ENCODE data around the gene TOMM20. TPM values are rescaled to one million over a fixed set of nuclear protein-coding genes. Genes with fewer than 3 reads are reported as not detected.

TOMM20 gene
- total and polyA plus RNA-seq, 8 donors = 21.4 to 145 (median 68.2) TPM

- WGBS, 5 donors = 84 to 99% (median 93%) methylated on average over 3 of the region's 3 CpGs
Measured at GRCh38 chr1:235111107-235111506, 17.5 kb downstream of the TOMM20 start.

GRCh38 chr1:235108876-235109275 lies 19.8 kb downstream of the TOMM20 start:
- intact Hi-C loops (cut with DNase I; ENCODE audit: low total_unique reads) = loop anchor here (10.0 kb wide), 1 partner anchor 306 kb away; no protein-coding TSS in a partner anchor
- no peak for TF ChIP-seq EP300 (IDR thresholded peaks at IDR 0.05)
- TF ChIP-seq POLR2A (IDR thresholded peaks at IDR 0.05) = no peak
- TF ChIP-seq CTCF (IDR thresholded peaks at IDR 0.05) = no peak
- no peak for TF ChIP-seq POLR2AphosphoS5 (IDR thresholded peaks at IDR 0.05)
- Histone ChIP-seq H3K27ac (no peak overlapping the region), H3K4me1 (peaks cover 7 to 12% (median 8%) of the 10 kb centered on the region in 4 donors), H3K27me3 (no peaks in the 10 kb centered on the region), H3K9me3 (no peaks in the 10 kb centered on the region), H3K36me3 (peaks cover 29 to 68% (median 65%) of the 10 kb centered on the region in 4 donors), H3K4me3 (no peak overlapping the region)
- no peak for DNase-seq
- 90 to 95% (median 92%) methylated on average over 11 of the region's 11 CpGs for WGBS, 5 donors

More at GRCh38 chr1:235111107-235111506, 17.5 kb downstream of the TOMM20 start:
- no peak overlapping the region for H3K4me3 ChIP-seq
- no peak overlapping the region for H3K27ac ChIP-seq
- DNase-seq = no peak
- intact Hi-C loops (cut with DNase I; ENCODE audit: low total_unique reads) = no loop called here
- peaks cover 39 to 90% (median 87%) of the 10 kb centered on the region in 4 donors for H3K36me3 ChIP-seq
- H3K4me1 ChIP-seq = no peaks in the 10 kb centered on the region
- H3K27me3 ChIP-seq = no peaks in the 10 kb centered on the region
- no peaks in the 10 kb centered on the region for H3K9me3 ChIP-seq
- TF ChIP-seq POLR2A (IDR thresholded peaks at IDR 0.05) (no peak), EP300 (IDR thresholded peaks at IDR 0.05) (no peak), POLR2AphosphoS5 (IDR thresholded peaks at IDR 0.05) (no peak), CTCF (IDR thresholded peaks at IDR 0.05) (no peak)

GRCh38 chr1:235108185-235108593 lies 20.4 kb downstream of the TOMM20 start:
- intact Hi-C loops (cut with DNase I; ENCODE audit: low total_unique reads) = loop anchor here (10.0 kb wide), 1 partner anchor 307 kb away; no protein-coding TSS in a partner anchor
- 94 to 100% (median 96%) methylated on average over 1 of the region's 1 CpG for WGBS, 5 donors
- TF ChIP-seq CTCF (IDR thresholded peaks at IDR 0.05) (no peak), EP300 (IDR thresholded peaks at IDR 0.05) (no peak), POLR2A (IDR thresholded peaks at IDR 0.05) (no peak), POLR2AphosphoS5 (IDR thresholded peaks at IDR 0.05) (no peak)
- Histone ChIP-seq H3K27ac (no peak overlapping the region), H3K9me3 (no peaks in the 10 kb centered on the region), H3K4me3 (no peak overlapping the region), H3K27me3 (no peaks in the 10 kb centered on the region), H3K4me1 (peaks cover 9 to 15% (median 10%) of the 10 kb centered on the region in 4 donors), H3K36me3 (peaks cover 27 to 61% (median 58%) of the 10 kb centered on the region in 4 donors)
- DNase-seq = no peak

- 84 to 94% (median 93%) methylated on average over 16 of the region's 16 CpGs for WGBS, 5 donors
- Histone ChIP-seq H3K36me3 (peaks cover 23 to 55% (median 52%) of the 10 kb centered on the region in 4 donors), H3K4me1 (peaks cover 9 to 15% (median 10%) of the 10 kb centered on the region in 4 donors), H3K27me3 (no peaks in the 10 kb centered on the region), H3K27ac (no peak overlapping the region), H3K9me3 (no peaks in the 10 kb centered on the region), H3K4me3 (no peak overlapping the region)
- TF ChIP-seq POLR2A (IDR thresholded peaks at IDR 0.05) (no peak), EP300 (IDR thresholded peaks at IDR 0.05) (no peak), CTCF (IDR thresholded peaks at IDR 0.05) (no peak), POLR2AphosphoS5 (IDR thresholded peaks at IDR 0.05) (no peak)
- intact Hi-C loops (cut with DNase I; ENCODE audit: low total_unique reads) = loop anchor here (10.0 kb wide), 1 partner anchor 307 kb away; no protein-coding TSS in a partner anchor
- DNase-seq = no peak
Measured at GRCh38 chr1:235107368-235108184, 21.1 kb downstream of the TOMM20 start.
